HCT116 (cell line): ENCODE results near the gene DNPEP. TPM values are rescaled to one million over a fixed set of nuclear protein-coding genes. Genes with fewer than 3 reads are reported as not detected.

Experiments
- ATAC-seq: fragments of 200-7000 bp; cut with Tn5 transposase; 2 replicates; pipeline ENCODE4 v1.9.1; 2020; ENCODE audit warnings: mild to moderate bottlenecking, moderate library complexity
- BruUV-seq: library from RNA; stranded (reverse); fragments of 400-500 nt; replicated peaks from 2 replicates; lab custom pipeline; 2021; lab: Mats Ljungman, UMichigan
- CTCF ChIA-PET: fragments of 300-600 bp; sonication (Branson Sonifier 250); formaldehyde crosslinking; loops from one replicate; lab custom pipeline; 2021; ENCODE audit warnings: antibody characterized with exemption; lab: Charles Lee
- POLR2A ChIA-PET: fragments of 300-600, 350-600 bp; sonication (Branson Sonifier 250); formaldehyde crosslinking; loops from one replicate; lab custom pipeline; 2021; ENCODE audit warnings: antibody characterized with exemption; lab: Charles Lee
- RAD21 ChIA-PET, 2 experiments: fragments of 300-600 bp; sonication (Branson Sonifier 250); formaldehyde crosslinking; loops; one replicate each; lab custom pipeline; 2023; ENCODE audit warnings: low total read pairs in 2 of 2; ENCODE audit not compliant: uncharacterized antibody in 2 of 2, unreplicated experiment in 2 of 2, low non-redundant PET in 1 of 2; lab: Charles Lee
- DNase-seq: peaks from one replicate; pipeline ENCODE4 v3.0.0-alpha.2; 2010; ENCODE audit warnings: low read depth, low spot score
- H2AFZ ChIP-seq: fragments of 200-600 bp; shearing (Covaris generic), sonication (generic); 2 replicates; pipeline ENCODE4 v1.6.1; 2017; ENCODE audit warnings: low read depth, mixed run types, mixed read lengths, antibody characterized with exemption, low read length; ENCODE audit not compliant: poor library complexity, severe bottlenecking
- H3K27ac ChIP-seq: 2 replicates; pipeline ENCODE4 v1.5.1; 2012; ENCODE audit warnings: low read depth, low read length
- H3K27me3 ChIP-seq: fragments of 200-600 bp; sonication (generic); 2 replicates; pipeline ENCODE4 v1.6.1; 2016; ENCODE audit warnings: mixed run types, low read length, mixed read lengths; ENCODE audit not compliant: insufficient read depth
- H3K36me3 ChIP-seq, 2 experiments: fragments of 200-500 bp in 1 of 2; fragments of 200-600 bp in 1 of 2; sonication (Bioruptor generic) in 1 of 2; sonication (generic) in 1 of 2; 2 replicates each; pipeline versions ENCODE4 v1.5.1 to v1.6.1; 2014 to 2016; ENCODE audit warnings: low read length in 2 of 2, inconsistent platforms in 1 of 2, mixed read lengths in 1 of 2, mixed run types in 1 of 2; ENCODE audit not compliant: insufficient read depth in 2 of 2, control insufficient read depth in 1 of 2
- H3K4me1 ChIP-seq, 2 experiments: fragments of 200-600 bp in 1 of 2; sonication (generic) in 1 of 2; 2 replicates each; pipeline versions ENCODE4 v1.5.1 to v1.6.1; 2012 to 2017; ENCODE audit warnings: low read length in 2 of 2, inconsistent platforms in 1 of 2, mild to moderate bottlenecking in 1 of 2, mixed read lengths in 1 of 2, mixed run types in 1 of 2, moderate library complexity in 1 of 2; ENCODE audit not compliant: insufficient read depth in 2 of 2, control insufficient read depth in 1 of 2
- H3K4me2 ChIP-seq: fragments of 200-600 bp; sonication (generic); 2 replicates; pipeline ENCODE4 v1.6.1; 2017; ENCODE audit warnings: mixed run types, low read length, mixed read lengths
- H3K4me3 ChIP-seq, 2 experiments: fragments of 200-600 bp in 1 of 2; sonication (generic) in 1 of 2; replicated peaks in 1 of 2; 2 replicates each; pipeline ENCODE4 v1.5.1; 2011 to 2016; ENCODE audit warnings: low read length in 2 of 2, control low read depth in 1 of 2, low read depth in 1 of 2, mild to moderate bottlenecking in 1 of 2, mixed read lengths in 1 of 2, mixed run types in 1 of 2
- H3K79me2 ChIP-seq: fragments of 200-600 bp; sonication (generic); 2 replicates; pipeline ENCODE4 v1.6.1; 2017; ENCODE audit warnings: mild to moderate bottlenecking, mixed run types, low read length, moderate library complexity, mixed read lengths; ENCODE audit not compliant: insufficient read depth
- H3K9ac ChIP-seq: fragments of 200-600 bp; sonication (generic); 2 replicates; pipeline ENCODE4 v1.6.1; 2016; ENCODE audit warnings: low read length, mixed read lengths
- H3K9me2 ChIP-seq: fragments of 200-600 bp; sonication (generic), shearing (Covaris generic); 2 replicates; pipeline ENCODE4 v1.6.1; 2017; ENCODE audit warnings: mixed run types, mild to moderate bottlenecking, moderate library complexity; ENCODE audit not compliant: insufficient read depth
- H3K9me3 ChIP-seq, 2 experiments: fragments of 200-500 bp in 1 of 2; fragments of 200-600 bp in 1 of 2; sonication (Bioruptor generic) in 1 of 2; sonication (generic) in 1 of 2; 2 replicates each; pipeline ENCODE4 v1.6.1; 2014 to 2017; ENCODE audit warnings: low read length in 2 of 2, mixed read lengths in 2 of 2, inconsistent platforms in 1 of 2, low read depth in 1 of 2, mild to moderate bottlenecking in 1 of 2, mixed run types in 1 of 2, moderate library complexity in 1 of 2; ENCODE audit not compliant: control insufficient read depth in 1 of 2, insufficient read depth in 1 of 2
- H4K20me1 ChIP-seq: fragments of 200-600 bp; sonication (generic), shearing (Covaris generic); 2 replicates; pipeline ENCODE4 v1.6.1; 2017; ENCODE audit warnings: mixed run types, mild to moderate bottlenecking, moderate library complexity; ENCODE audit not compliant: insufficient read depth
- CEBPB ChIP-seq: IDR thresholded peaks from 2 replicates; pipeline ENCODE4 v1.6.1; 2012; ENCODE audit warnings: low read depth
- FOSL1 ChIP-seq: IDR thresholded peaks from 2 replicates; pipeline ENCODE4 v1.6.1; 2012; ENCODE audit warnings: low read depth
- JUND ChIP-seq: IDR thresholded peaks from 2 replicates; pipeline ENCODE4 v1.6.1; 2012
- SRF ChIP-seq: IDR thresholded peaks from 2 replicates; pipeline ENCODE4 v1.6.1; 2012; ENCODE audit warnings: low read depth
- YY1 ChIP-seq: IDR thresholded peaks from 2 replicates; pipeline ENCODE4 v1.6.1; 2011; ENCODE audit warnings: low read length, low read depth, moderate library complexity, mild to moderate bottlenecking; ENCODE audit not compliant: insufficient replicate concordance; ENCODE audit errors: extremely low read depth
- ZFX ChIP-seq: fragments of 450-650 bp; IDR thresholded peaks from 2 replicates; pipeline ENCODE4 v1.6.1; 2017
- intact Hi-C: fragments of 100-400 bp; cut with micrococcal nuclease; formaldehyde crosslinking; loops from 2 replicates; pipeline ENCODE4 v1.10.0; 2022
- total RNA-seq: library from RNA; stranded (reverse); gene quantifications from one replicate; pipeline ENCODE4 v1.2.1, GENCODE V29; 2021; ENCODE audit not compliant: unreplicated experiment
- TF ChIP-seq, protein P1 (sequence below), 3 experiments: fragments of 200-600 bp in 1 of 3; sonication (generic) in 1 of 3; IDR thresholded peaks in 2 of 3; conservative IDR thresholded peaks in 1 of 3; 2 replicates each; pipeline ENCODE4 v1.5.1; 2012 to 2017; ENCODE audit warnings: low read depth in 2 of 3, low read length in 2 of 3, antibody characterized with exemption in 1 of 3, borderline replicate concordance in 1 of 3, control low read depth in 1 of 3, mild to moderate bottlenecking in 1 of 3, mixed read lengths in 1 of 3, mixed run types in 1 of 3, moderate library complexity in 1 of 3; ENCODE audit not compliant: insufficient read depth in 1 of 3

DNPEP gene
- total RNA-seq, 1 experiment from 2014 or later = 80.1 TPM

DNA sequence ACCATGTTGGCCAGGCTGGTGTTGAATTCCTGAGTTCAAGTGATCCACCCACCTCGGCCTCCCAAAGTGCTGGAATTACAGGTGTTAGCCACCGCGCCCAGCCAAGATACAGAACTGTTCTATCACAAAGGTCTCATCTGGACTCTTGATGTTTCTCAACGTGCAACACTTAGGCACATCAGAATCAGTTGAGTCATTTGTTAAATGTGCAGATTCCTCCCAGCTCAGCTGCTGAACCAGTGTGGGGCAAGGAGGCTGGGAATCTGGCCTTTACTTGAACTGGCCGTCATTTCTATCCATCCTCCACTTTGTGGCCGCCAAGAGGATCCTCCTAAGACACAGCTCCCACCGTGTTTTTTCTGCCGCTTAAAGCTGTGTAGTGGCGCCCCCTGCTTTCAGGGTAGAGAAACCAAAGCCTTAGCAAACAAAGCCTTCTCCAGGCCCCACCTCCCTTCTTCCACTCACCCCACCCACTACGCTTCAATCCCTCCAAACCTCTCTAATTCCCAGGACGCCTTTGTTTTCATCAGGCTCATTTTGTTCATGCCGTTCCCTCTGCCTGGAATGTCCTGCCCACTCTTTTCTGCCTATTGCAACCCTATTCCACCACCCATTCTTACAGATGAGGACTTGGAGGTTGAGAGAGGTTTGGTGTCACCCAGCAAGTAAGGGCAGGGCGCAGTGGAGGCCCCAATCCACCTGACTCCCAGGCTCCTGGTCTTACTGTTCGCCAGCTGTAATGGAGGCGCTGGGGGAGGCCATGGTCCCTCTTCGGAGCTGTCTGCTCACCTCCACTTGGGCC is 46.2 kb upstream of the DNPEP start:
- no peaks in the 10 kb centered on the region for H3K9me3 ChIP-seq
- peak overlapping the region; percentile 99 for H2AFZ ChIP-seq
- no peaks in the 10 kb centered on the region for H3K27me3 ChIP-seq
- no peak for TF ChIP-seq SRF
- no peak for TF ChIP-seq ZFX
- no peak for TF ChIP-seq CEBPB
- no peak for TF ChIP-seq JUND
- TF ChIP-seq FOSL1 = no peak
- peak; percentile 19 for TF ChIP-seq YY1
- TF ChIP-seq, protein P1, sequence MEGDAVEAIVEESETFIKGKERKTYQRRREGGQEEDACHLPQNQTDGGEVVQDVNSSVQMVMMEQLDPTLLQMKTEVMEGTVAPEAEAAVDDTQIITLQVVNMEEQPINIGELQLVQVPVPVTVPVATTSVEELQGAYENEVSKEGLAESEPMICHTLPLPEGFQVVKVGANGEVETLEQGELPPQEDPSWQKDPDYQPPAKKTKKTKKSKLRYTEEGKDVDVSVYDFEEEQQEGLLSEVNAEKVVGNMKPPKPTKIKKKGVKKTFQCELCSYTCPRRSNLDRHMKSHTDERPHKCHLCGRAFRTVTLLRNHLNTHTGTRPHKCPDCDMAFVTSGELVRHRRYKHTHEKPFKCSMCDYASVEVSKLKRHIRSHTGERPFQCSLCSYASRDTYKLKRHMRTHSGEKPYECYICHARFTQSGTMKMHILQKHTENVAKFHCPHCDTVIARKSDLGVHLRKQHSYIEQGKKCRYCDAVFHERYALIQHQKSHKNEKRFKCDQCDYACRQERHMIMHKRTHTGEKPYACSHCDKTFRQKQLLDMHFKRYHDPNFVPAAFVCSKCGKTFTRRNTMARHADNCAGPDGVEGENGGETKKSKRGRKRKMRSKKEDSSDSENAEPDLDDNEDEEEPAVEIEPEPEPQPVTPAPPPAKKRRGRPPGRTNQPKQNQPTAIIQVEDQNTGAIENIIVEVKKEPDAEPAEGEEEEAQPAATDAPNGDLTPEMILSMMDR (IDR thresholded peaks at IDR 0.05 in 2 of 3, conservative IDR thresholded peaks at IDR 0.05 in 1 of 3; ENCODE audit: borderline replicate concordance in 1 of 3, insufficient read depth in 1 of 3, low read depth in 2 of 3, low read length in 2 of 3) = peak; percentile 69 to 75 (median 72); a peak in 5 of 6 replicates
- DNase-seq = peak; percentile 69
- no peak overlapping the region for H3K4me3 ChIP-seq
- H3K9me2 ChIP-seq = no peaks in the 10 kb centered on the region
- H3K4me1 ChIP-seq = peaks cover 6 to 27% of the 10 kb centered on the region in 2 experiments
- peak overlapping the region; percentile 41 for H3K4me2 ChIP-seq
- no peak overlapping the region for H3K9ac ChIP-seq
- no TSS peak for BruUV-seq
- intact Hi-C loops = loop anchor here (2.0 kb wide), 2 partner anchors 31 to 45 kb away; no protein-coding TSS in a partner anchor
- POLR2A ChIA-PET = interaction anchor here (1.0 kb wide), 1 partner anchor 31 kb away, joined by 4 read pairs; no protein-coding TSS in a partner anchor
- H3K36me3 ChIP-seq = no peaks in the 10 kb centered on the region
- H4K20me1 ChIP-seq = no peaks in the 10 kb centered on the region
- peak; percentile 84 for ATAC-seq
- peak overlapping the region; percentile 35; the same call in 1 of the 2 replicates for H3K27ac ChIP-seq
- RAD21 ChIA-PET = no interaction called here
- no peaks in the 10 kb centered on the region for H3K79me2 ChIP-seq
- CTCF ChIA-PET = interaction anchor here (0.6 to 1.5 kb wide), 16 partner anchors 8 to 88 kb away, joined by 3 to 17 read pairs (median 3); partner anchors contain the start of gene GMPPA
